ENCODE results near the gene ASB2.

Gene ASB2

GRCh38 chr14:93938751-93939303 lies 37.5 kb downstream of the ASB2 start:
- H3K4me3 ChIP-seq (ENCODE audit: low read depth, low read length), result no peak overlapping the region
- DNase-seq (ENCODE audit: low read depth), result no peak

- no peak for DNase-seq (ENCODE audit: low read depth)
- H3K4me3 ChIP-seq (ENCODE audit: low read depth, low read length), result no peak overlapping the region
These were observed 38.9 kb downstream of the ASB2 start for GRCh38 chr14:93937519-93937918.

- no peak for DNase-seq (ENCODE audit: low read depth)
- no peak overlapping the region for H3K4me3 ChIP-seq (ENCODE audit: low read depth, low read length)
These were observed 39.4 kb downstream of the ASB2 start for GRCh38 chr14:93936926-93937325.

- no peak for DNase-seq (ENCODE audit: low read depth)
- no peak overlapping the region for H3K4me3 ChIP-seq (ENCODE audit: low read depth, low read length)
These were observed 40.1 kb downstream of the ASB2 start for GRCh38 chr14:93936245-93936644.

GRCh38 chr14:93935213-93935612 lies 41.2 kb downstream of the ASB2 start:
- H3K4me3 ChIP-seq (ENCODE audit: low read depth, low read length), result no peak overlapping the region
- no peak for DNase-seq (ENCODE audit: low read depth)

GRCh38 chr14:93932642-93933041 lies 43.7 kb downstream of the ASB2 start:
- DNase-seq (ENCODE audit: low read depth), result no peak
- no peak overlapping the region for H3K4me3 ChIP-seq (ENCODE audit: low read depth, low read length)

GRCh38 chr14:93930989-93931307 lies 45.4 kb downstream of the ASB2 start:
- DNase-seq (ENCODE audit: low read depth), result no peak
- H3K4me3 ChIP-seq (ENCODE audit: low read depth, low read length), result no peak overlapping the region

GRCh38 chr14:93930296-93930988 lies 45.9 kb downstream of the ASB2 start:
- no peak for DNase-seq (ENCODE audit: low read depth)
- H3K4me3 ChIP-seq (ENCODE audit: low read depth, low read length), result no peak overlapping the region

GRCh38 chr14:93929657-93930056 lies 46.7 kb downstream of the ASB2 start:
- DNase-seq (ENCODE audit: low read depth), result no peak
- H3K4me3 ChIP-seq (ENCODE audit: low read depth, low read length), result no peak overlapping the region

- H3K4me3 ChIP-seq (ENCODE audit: low read depth, low read length), result no peak overlapping the region
- no peak for DNase-seq (ENCODE audit: low read depth)
These were observed 47.3 kb downstream of the ASB2 start for GRCh38 chr14:93929048-93929535.

GRCh38 chr14:93928184-93929047 lies 48.0 kb downstream of the ASB2 start:
- no peak overlapping the region for H3K4me3 ChIP-seq (ENCODE audit: low read depth, low read length)

GRCh38 chr14:93927800-93928145 lies 48.6 kb downstream of the ASB2 start:
- no peak overlapping the region for H3K4me3 ChIP-seq (ENCODE audit: low read depth, low read length)
- no peak for DNase-seq (ENCODE audit: low read depth)

More at GRCh38 chr14:93928184-93929047, 48.0 kb downstream of the ASB2 start:
- no peak for DNase-seq (ENCODE audit: low read depth)

- no peak within 1 kb of the TSS for H3K4me3 ChIP-seq (ENCODE audit: low read depth, low read length)
- no peak for DNase-seq (ENCODE audit: low read depth)
These were observed 49.2 kb downstream of the ASB2 start, which contains the start of gene FAM181A for GRCh38 chr14:93926873-93927799. TSS of gene FAM181A (plus strand) at chr14:93927344. CDS start at chr14:93928286, 942 bp downstream.

- no peak for DNase-seq (ENCODE audit: low read depth)
- no peak overlapping the region for H3K4me3 ChIP-seq (ENCODE audit: low read depth, low read length)
These were observed 50.0 kb downstream of the ASB2 start for GRCh38 chr14:93926245-93926872.

GRCh38 chr14:93925374-93925895 lies 50.9 kb downstream of the ASB2 start:
- H3K4me3 ChIP-seq (ENCODE audit: low read depth, low read length), result no peak overlapping the region
- no peak for DNase-seq (ENCODE audit: low read depth)

GRCh38 chr14:93924592-93925355 lies 51.6 kb downstream of the ASB2 start:
- no peak for DNase-seq (ENCODE audit: low read depth)

GRCh38 chr14:93923626-93924025 lies 52.7 kb downstream of the ASB2 start:
- no peak for DNase-seq (ENCODE audit: low read depth)
- no peak overlapping the region for H3K4me3 ChIP-seq (ENCODE audit: low read depth, low read length)

More at GRCh38 chr14:93924592-93925355, 51.6 kb downstream of the ASB2 start:
- H3K4me3 ChIP-seq (ENCODE audit: low read depth, low read length), result no peak overlapping the region

All from skeletal muscle cell (primary cell).